Ishikawa (cell line): ENCODE data around the gene MINDY1.

Experiments
- CEBPB ChIP-seq: IDR thresholded peaks from 2 replicates; pipeline ENCODE4 v1.6.1; 2012
- EGR1 ChIP-seq: IDR thresholded peaks from 2 replicates; pipeline ENCODE4 v1.6.1; 2012
- EP300 ChIP-seq: IDR thresholded peaks from 2 replicates; pipeline ENCODE4 v1.6.1; 2012; ENCODE audit warnings: borderline replicate concordance
- NFIC ChIP-seq: IDR thresholded peaks from 2 replicates; pipeline ENCODE4 v1.6.1; 2012
- RAD21 ChIP-seq: IDR thresholded peaks from 2 replicates; pipeline ENCODE4 v1.6.1; 2012; ENCODE audit warnings: low read depth
- REST ChIP-seq: IDR thresholded peaks from 2 replicates; pipeline ENCODE4 v1.6.1; 2012; ENCODE audit warnings: low read depth, mild to moderate bottlenecking
- TAF1 ChIP-seq: IDR thresholded peaks from 2 replicates; pipeline ENCODE4 v1.6.1; 2012; ENCODE audit warnings: low read depth, mild to moderate bottlenecking
- TEAD4 ChIP-seq: IDR thresholded peaks from 2 replicates; pipeline ENCODE4 v1.6.1; 2012

GRCh38 chr1:151047925-151048644 is 41.4 kb upstream of the MINDY1 start:
- peak; percentile 38; the same call in 1 of the 2 replicates for TF ChIP-seq RAD21
- TF ChIP-seq TEAD4: no peak
- TF ChIP-seq CEBPB: no peak
- TF ChIP-seq EGR1: no peak
- no peak; the same call in 1 of the 2 replicates for TF ChIP-seq TAF1
- no peak for TF ChIP-seq REST
- TF ChIP-seq EP300: no peak
- peak; percentile 45; the same call in 1 of the 2 replicates for TF ChIP-seq NFIC
